Breast epithelium (tissue), 3 donors: Measurements from ENCODE around the gene DAB1.

Experiments
- POLR2A ChIP-seq: fragments of 450-650 bp; IDR thresholded peaks from one replicate; pipeline ENCODE4 v1.6.1; 2016; ENCODE audit warnings: antibody characterized with exemption, mild to moderate bottlenecking, moderate library complexity
- TF ChIP-seq, protein P1 (sequence below), 3 donors: fragments of 450-650 bp; IDR thresholded peaks; one replicate each; pipeline ENCODE4 v1.5.1; 2016 to 2017; ENCODE audit warnings: antibody characterized with exemption in 3 of 3, mild to moderate bottlenecking in 3 of 3, moderate library complexity in 3 of 3

DNA sequence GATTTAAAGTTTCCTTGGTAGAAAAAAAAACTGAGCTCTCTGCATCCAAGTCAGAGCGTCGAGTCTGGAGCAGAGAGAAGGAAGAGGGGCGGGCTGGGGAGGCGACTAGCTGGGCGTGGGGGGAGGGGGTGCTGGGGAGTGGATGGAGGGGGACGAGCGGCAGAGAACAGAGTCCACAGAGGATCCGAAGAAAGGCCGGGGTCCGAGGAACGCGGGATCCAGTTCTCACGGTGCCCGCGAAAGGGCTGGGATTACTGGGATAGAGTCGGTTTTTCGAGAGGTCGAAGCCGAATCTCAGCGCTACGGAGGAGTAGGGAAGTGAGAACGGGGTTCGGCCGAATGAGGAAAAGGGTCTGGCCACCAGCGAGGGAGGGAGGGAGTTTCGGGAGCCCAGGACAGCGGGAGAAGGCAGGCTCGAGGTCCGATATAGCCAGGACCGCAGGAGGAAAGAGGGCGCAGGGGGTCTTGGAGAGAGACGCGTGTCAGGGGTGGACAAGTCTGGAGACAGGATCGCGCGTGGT is 665 bp downstream of the DAB1 start:
- TF ChIP-seq, protein P1, sequence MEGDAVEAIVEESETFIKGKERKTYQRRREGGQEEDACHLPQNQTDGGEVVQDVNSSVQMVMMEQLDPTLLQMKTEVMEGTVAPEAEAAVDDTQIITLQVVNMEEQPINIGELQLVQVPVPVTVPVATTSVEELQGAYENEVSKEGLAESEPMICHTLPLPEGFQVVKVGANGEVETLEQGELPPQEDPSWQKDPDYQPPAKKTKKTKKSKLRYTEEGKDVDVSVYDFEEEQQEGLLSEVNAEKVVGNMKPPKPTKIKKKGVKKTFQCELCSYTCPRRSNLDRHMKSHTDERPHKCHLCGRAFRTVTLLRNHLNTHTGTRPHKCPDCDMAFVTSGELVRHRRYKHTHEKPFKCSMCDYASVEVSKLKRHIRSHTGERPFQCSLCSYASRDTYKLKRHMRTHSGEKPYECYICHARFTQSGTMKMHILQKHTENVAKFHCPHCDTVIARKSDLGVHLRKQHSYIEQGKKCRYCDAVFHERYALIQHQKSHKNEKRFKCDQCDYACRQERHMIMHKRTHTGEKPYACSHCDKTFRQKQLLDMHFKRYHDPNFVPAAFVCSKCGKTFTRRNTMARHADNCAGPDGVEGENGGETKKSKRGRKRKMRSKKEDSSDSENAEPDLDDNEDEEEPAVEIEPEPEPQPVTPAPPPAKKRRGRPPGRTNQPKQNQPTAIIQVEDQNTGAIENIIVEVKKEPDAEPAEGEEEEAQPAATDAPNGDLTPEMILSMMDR (IDR thresholded peaks at IDR 0.05): no peak
- TF ChIP-seq POLR2A: no peak
